ENCODE measurements around the gene XRCC1. TPM values are rescaled to one million over a fixed set of nuclear protein-coding genes. Genes with fewer than 3 reads are reported as not detected.
A peak's percentile ranks its signal among the peaks of the same experiment; 100 is the strongest.

XRCC1 gene
- total and polyA plus RNA-seq, 2 of the 4 experiments (the other 2 are of a cell fraction), result 12.5 to 21.3 TPM

DNA sequence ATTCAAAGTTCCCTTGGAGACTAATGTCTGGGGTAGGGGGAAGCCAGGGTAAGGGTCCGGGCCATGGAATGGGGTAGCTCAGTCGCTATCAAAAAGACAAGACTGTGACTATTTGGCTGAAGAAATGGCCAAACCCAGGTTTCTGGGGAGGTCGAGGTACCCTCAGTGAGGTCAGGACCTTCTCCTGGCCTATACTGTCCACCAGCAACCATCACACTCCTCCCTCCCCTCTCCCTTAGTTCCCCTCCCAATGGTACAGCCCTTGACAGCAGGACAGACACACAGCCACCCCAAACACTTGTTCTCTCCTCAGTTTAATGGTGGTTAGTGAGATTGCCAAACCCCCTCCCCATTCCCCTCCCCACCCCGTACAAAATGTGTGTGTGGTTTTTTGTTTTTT, 46.7 kb upstream of the XRCC1 start:
- Histone ChIP-seq H3K4me2 (ENCODE audit: low read depth, low read length) (no peak overlapping the region), H3K4ac (ENCODE audit: low read depth, low read length) (no peak overlapping the region), H2AK5ac (ENCODE audit: low read depth, low read length) (no peak overlapping the region), H4K20me1 (ENCODE audit: insufficient read depth, low read length) (no peaks in the 10 kb centered on the region), H3K27me3 (ENCODE audit: control insufficient read depth, insufficient read depth, low read length) (no peaks in the 10 kb centered on the region), H3K36me3 (ENCODE audit: control insufficient read depth, insufficient read depth, low read length) (no peaks in the 10 kb centered on the region), H3K14ac (replicated peaks; ENCODE audit: low read depth, low read length) (no peak overlapping the region), H3K23ac (ENCODE audit: low read depth, low read length) (0 out of 2 replicates have a peak overlapping the region, but pooled peaks have one; percentile 11), H3K4me1 (ENCODE audit: control insufficient read depth, insufficient read depth, low read length) (peaks cover 6% of the 10 kb centered on the region), H2BK5ac (ENCODE audit: low read depth, low read length, poor library complexity, severe bottlenecking) (no peak overlapping the region), H2AFZ (replicated peaks; ENCODE audit: low read length, poor library complexity) (no peak overlapping the region), H3K4me3 (ENCODE audit: insufficient read depth, low read depth, low read length) (no peak overlapping the region), H3K27ac (ENCODE audit: insufficient read depth, low read length) (no peak overlapping the region), H3K9me1 (ENCODE audit: insufficient read depth, low read length) (peaks cover 7% of the 10 kb centered on the region), H2BK120ac (ENCODE audit: low read depth, low read length) (no peak overlapping the region), H2BK20ac (ENCODE audit: low read depth, low read length) (no peak overlapping the region), H4K5ac (ENCODE audit: low read depth, low read length) (no peak overlapping the region), H3K9me3 (ENCODE audit: control insufficient read depth, insufficient read depth, low read length) (no peaks in the 10 kb centered on the region), H3K18ac (ENCODE audit: low read depth, low read length) (no peak overlapping the region), H2BK15ac (ENCODE audit: low read depth, low read length) (no peak overlapping the region), H2AK9ac (replicated peaks; ENCODE audit: low read depth, low read length, poor library complexity) (no peak overlapping the region), H4K91ac (ENCODE audit: insufficient read depth, low read depth, low read length) (no peak overlapping the region), H3K79me1 (ENCODE audit: low read depth in 1 of 2, low read length in 2 of 2) (peaks cover 20 to 34% of the 10 kb centered on the region in 2 experiments), H3K56ac (ENCODE audit: extremely low read depth, insufficient read depth, low read length) (no peak overlapping the region), H4K8ac (ENCODE audit: low read depth in 2 of 2, low read length in 2 of 2) (no peak overlapping the region), H3K9ac (ENCODE audit: low read depth, low read length) (no peak overlapping the region)
- in situ Hi-C loops (cut with MboI; ENCODE audit: low sequenced_read_pairs) (no loop called here), dilution Hi-C loops (cut with HindIII; ENCODE audit: low sequenced_read_pairs, unreplicated experiment) (no loop called here), intact Hi-C loops (cut with micrococcal nuclease) (no loop called here)
- TF ChIP-seq BHLHE40 (IDR thresholded peaks at IDR 0.05; ENCODE audit: low read depth, low read length) (no peak), RFX5 (IDR thresholded peaks at IDR 0.05; ENCODE audit: low read depth, low read length) (no peak), POLR2A (IDR thresholded peaks at IDR 0.05; ENCODE audit: low read depth, low read length) (no peak), CEBPB (IDR thresholded peaks at IDR 0.05; ENCODE audit: low read depth, low read length) (no peak), RAD21 (IDR thresholded peaks at IDR 0.05; ENCODE audit: low read length) (no peak), CHD1 (IDR thresholded peaks at IDR 0.05; ENCODE audit: low read depth, low read length) (no peak), FOS (IDR thresholded peaks at IDR 0.05; ENCODE audit: low read depth, low read length) (no peak), MXI1 (IDR thresholded peaks at IDR 0.05; ENCODE audit: borderline replicate concordance, low read depth, low read length) (no peak), MAFK (IDR thresholded peaks at IDR 0.05; ENCODE audit: low read depth, low read length) (no peak), RCOR1 (IDR thresholded peaks at IDR 0.05; ENCODE audit: insufficient replicate concordance, low read length) (no peak), MAZ (IDR thresholded peaks at IDR 0.05; ENCODE audit: borderline replicate concordance, low read depth, low read length) (no peak), SMC3 (IDR thresholded peaks at IDR 0.05; ENCODE audit: low read depth, low read length) (no peak), NFE2L2 (IDR thresholded peaks at IDR 0.05; ENCODE audit: low read depth, low read length) (no peak)
- TF ChIP-seq, protein P1, sequence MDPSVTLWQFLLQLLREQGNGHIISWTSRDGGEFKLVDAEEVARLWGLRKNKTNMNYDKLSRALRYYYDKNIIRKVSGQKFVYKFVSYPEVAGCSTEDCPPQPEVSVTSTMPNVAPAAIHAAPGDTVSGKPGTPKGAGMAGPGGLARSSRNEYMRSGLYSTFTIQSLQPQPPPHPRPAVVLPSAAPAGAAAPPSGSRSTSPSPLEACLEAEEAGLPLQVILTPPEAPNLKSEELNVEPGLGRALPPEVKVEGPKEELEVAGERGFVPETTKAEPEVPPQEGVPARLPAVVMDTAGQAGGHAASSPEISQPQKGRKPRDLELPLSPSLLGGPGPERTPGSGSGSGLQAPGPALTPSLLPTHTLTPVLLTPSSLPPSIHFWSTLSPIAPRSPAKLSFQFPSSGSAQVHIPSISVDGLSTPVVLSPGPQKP (IDR thresholded peaks at IDR 0.05; ENCODE audit: borderline replicate concordance, low read depth, low read length), result no peak
- TF ChIP-seq, protein P2, sequence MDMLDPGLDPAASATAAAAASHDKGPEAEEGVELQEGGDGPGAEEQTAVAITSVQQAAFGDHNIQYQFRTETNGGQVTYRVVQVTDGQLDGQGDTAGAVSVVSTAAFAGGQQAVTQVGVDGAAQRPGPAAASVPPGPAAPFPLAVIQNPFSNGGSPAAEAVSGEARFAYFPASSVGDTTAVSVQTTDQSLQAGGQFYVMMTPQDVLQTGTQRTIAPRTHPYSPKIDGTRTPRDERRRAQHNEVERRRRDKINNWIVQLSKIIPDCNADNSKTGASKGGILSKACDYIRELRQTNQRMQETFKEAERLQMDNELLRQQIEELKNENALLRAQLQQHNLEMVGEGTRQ (IDR thresholded peaks at IDR 0.05; ENCODE audit: low read depth, low read length), result no peak
- TF ChIP-seq, protein P3, sequence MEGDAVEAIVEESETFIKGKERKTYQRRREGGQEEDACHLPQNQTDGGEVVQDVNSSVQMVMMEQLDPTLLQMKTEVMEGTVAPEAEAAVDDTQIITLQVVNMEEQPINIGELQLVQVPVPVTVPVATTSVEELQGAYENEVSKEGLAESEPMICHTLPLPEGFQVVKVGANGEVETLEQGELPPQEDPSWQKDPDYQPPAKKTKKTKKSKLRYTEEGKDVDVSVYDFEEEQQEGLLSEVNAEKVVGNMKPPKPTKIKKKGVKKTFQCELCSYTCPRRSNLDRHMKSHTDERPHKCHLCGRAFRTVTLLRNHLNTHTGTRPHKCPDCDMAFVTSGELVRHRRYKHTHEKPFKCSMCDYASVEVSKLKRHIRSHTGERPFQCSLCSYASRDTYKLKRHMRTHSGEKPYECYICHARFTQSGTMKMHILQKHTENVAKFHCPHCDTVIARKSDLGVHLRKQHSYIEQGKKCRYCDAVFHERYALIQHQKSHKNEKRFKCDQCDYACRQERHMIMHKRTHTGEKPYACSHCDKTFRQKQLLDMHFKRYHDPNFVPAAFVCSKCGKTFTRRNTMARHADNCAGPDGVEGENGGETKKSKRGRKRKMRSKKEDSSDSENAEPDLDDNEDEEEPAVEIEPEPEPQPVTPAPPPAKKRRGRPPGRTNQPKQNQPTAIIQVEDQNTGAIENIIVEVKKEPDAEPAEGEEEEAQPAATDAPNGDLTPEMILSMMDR (conservative IDR thresholded peaks at IDR 0.05; ENCODE audit: low read depth, low read length), result no peak
- no TSS peak for BruUV-seq (replicated peaks)
- ATAC-seq (ENCODE audit: low read depth) (no peak), DNase-seq (no peak)
- WGBS, 2 experiments (ENCODE audit: extremely low coverage in 2 of 2, insufficient read length in 1 of 2), result no CpG with 5 or more reads among the region's 4 CpGs
- ChIA-PET POLR2A (ENCODE audit: unreplicated experiment) (no interaction called here), CTCF (no interaction called here)
